Naive thymus-derived CD4-positive, alpha-beta T cell (primary cell): ENCODE data around the gene MPZL2. TPM values are rescaled to one million over a fixed set of nuclear protein-coding genes. Genes with fewer than 3 reads are reported as not detected.

ENCODE experiments used
- ATAC-seq: fragments of 150-1000 bp; cut with Tn5 transposase; 2 replicates; pipeline ENCODE4 v1.10.0; 2021; ENCODE audit warnings: mild to moderate bottlenecking, moderate library complexity
- CTCF ChIA-PET: fragments of 350-600 bp; sonication (Branson Sonifier 250); formaldehyde crosslinking; loops from one replicate; lab custom pipeline; 2021; ENCODE audit warnings: antibody characterized with exemption; lab: Charles Lee
- POLR2A ChIA-PET: fragments of 350-600 bp; sonication (Branson Sonifier 250); formaldehyde crosslinking; loops from one replicate; lab custom pipeline; 2021; ENCODE audit warnings: antibody characterized with exemption, inconsistent platforms; lab: Charles Lee
- DNase-seq, 9 donors: peaks; one replicate each; pipeline versions ENCODE4 v3.0.0 to v3.0.0-alpha.2; 2020 to 2022; ENCODE audit warnings: mixed read lengths in 1 of 9
- H3K27ac ChIP-seq: one replicate; pipeline ENCODE4 v1.7.0; 2013; ENCODE audit warnings: mild to moderate bottlenecking, low read depth, low read length, moderate library complexity
- H3K27me3 ChIP-seq, 2 donors: one replicate each; pipeline ENCODE4 v1.7.0; 2013; ENCODE audit warnings: low read length in 2 of 2, mild to moderate bottlenecking in 2 of 2, moderate library complexity in 2 of 2; ENCODE audit not compliant: control insufficient read depth in 2 of 2, insufficient read depth in 2 of 2
- H3K36me3 ChIP-seq, 3 experiments: 1 replicate in 2 of 3; 2 replicates in 1 of 3; pipeline ENCODE4 v1.7.0; 2013; ENCODE audit warnings: low read length in 3 of 3, mild to moderate bottlenecking in 3 of 3, moderate library complexity in 1 of 3; ENCODE audit not compliant: insufficient read depth in 3 of 3, control insufficient read depth in 2 of 3
- H3K4me1 ChIP-seq, 2 donors: one replicate each; pipeline ENCODE4 v1.7.0; 2013; ENCODE audit warnings: low read length in 2 of 2, mild to moderate bottlenecking in 2 of 2, moderate library complexity in 1 of 2; ENCODE audit not compliant: control insufficient read depth in 2 of 2, insufficient read depth in 2 of 2
- H3K4me3 ChIP-seq: 2 replicates; pipeline ENCODE4 v1.7.0; 2013; ENCODE audit warnings: mild to moderate bottlenecking, low read length
- H3K9me3 ChIP-seq, 3 experiments: 1 replicate in 2 of 3; 2 replicates in 1 of 3; pipeline ENCODE4 v1.7.0; 2013; ENCODE audit warnings: low read length in 3 of 3; ENCODE audit not compliant: control insufficient read depth in 2 of 3
- H3K27ac Mint-ChIP-seq, 9 donors: one replicate each; pipeline ENCODE4 v1.8.0; 2020 to 2022; ENCODE audit warnings: mixed read lengths in 9 of 9, mild to moderate bottlenecking in 8 of 9, moderate library complexity in 5 of 9, inconsistent platforms in 2 of 9
- H3K27me3 Mint-ChIP-seq, 5 donors: one replicate each; pipeline ENCODE4 v1.8.0; 2021 to 2022; ENCODE audit warnings: mixed read lengths in 5 of 5, mild to moderate bottlenecking in 1 of 5
- H3K36me3 Mint-ChIP-seq, 5 donors: one replicate each; pipeline ENCODE4 v1.8.0; 2020 to 2022; ENCODE audit warnings: mixed read lengths in 5 of 5, mild to moderate bottlenecking in 3 of 5, inconsistent platforms in 1 of 5
- H3K4me1 Mint-ChIP-seq, 7 donors: one replicate each; pipeline ENCODE4 v1.8.0; 2020 to 2022; ENCODE audit warnings: mixed read lengths in 7 of 7, mild to moderate bottlenecking in 3 of 7, inconsistent platforms in 1 of 7
- H3K4me3 Mint-ChIP-seq, 10 donors: one replicate each; pipeline ENCODE4 v1.8.0; 2020 to 2022; ENCODE audit warnings: mild to moderate bottlenecking in 10 of 10, mixed read lengths in 10 of 10, moderate library complexity in 6 of 10, inconsistent platforms in 2 of 10
- H3K9me3 Mint-ChIP-seq, 11 donors: one replicate each; pipeline ENCODE4 v1.8.0; 2020 to 2022; ENCODE audit warnings: mixed read lengths in 11 of 11, mild to moderate bottlenecking in 4 of 11, inconsistent platforms in 1 of 11, moderate library complexity in 1 of 11
- intact Hi-C, 2 donors: fragments of 100-400 bp; cut with micrococcal nuclease; formaldehyde crosslinking; loops; one replicate each; pipeline ENCODE4 v1.15.1; 2023
- polyA plus RNA-seq, 2 donors: library from polyadenylated mRNA; unstranded; fragments of 300-500 nt; fragmentation: Illumina TruSeq; gene quantifications; one replicate each; pipeline ENCODE4 v1.2.3, GENCODE V29; 2021
- total RNA-seq, 6 experiments: library from RNA in 5 of 6; stranded (reverse) in 5 of 6; gene quantifications; 1 replicate in 5 of 6; 2 replicates in 1 of 6; pipeline ENCODE4 v1.2.3 and lab custom pipeline; 2021 to 2026

Gene MPZL2
- total and polyA plus RNA-seq, 7 experiments from 2014 or later: 0.69 to 5.9 (median 1.5) TPM

DNA sequence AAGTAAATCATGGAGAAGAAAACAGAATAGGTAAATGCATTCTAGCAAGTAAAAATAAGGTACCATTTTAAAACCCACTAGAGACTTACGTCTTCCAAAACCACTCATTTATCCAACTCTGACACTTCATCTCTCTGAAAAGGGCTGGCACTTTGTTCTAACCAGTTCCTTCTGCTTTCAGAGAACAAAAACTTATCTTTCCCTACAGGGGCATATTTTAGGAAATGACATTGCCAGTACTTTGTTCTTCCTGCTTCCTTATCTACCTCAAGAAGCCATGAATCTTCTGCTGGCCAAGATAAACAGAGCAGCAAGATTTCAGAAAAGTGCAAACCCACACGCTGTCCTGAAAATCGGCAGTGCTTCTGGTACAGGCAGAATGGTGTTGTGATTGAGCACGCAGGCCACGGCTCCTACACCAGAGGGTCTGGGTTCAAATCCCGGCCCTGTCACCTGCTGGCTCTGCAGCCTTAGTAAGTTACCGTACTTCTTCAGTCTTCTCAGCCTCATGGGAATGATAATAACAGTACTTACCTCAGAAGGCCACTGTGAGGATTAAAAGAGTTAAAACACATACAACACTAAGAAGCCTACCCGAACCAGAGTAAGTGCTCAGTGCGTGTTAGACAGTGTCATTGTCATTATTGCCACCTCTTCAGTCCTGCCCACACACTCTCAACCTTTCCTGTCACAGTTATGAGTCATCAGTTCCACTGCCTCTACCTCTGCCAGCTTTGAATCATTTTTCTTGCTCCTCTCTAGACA, 22.9 kb downstream of the MPZL2 start:
- H3K4me1 ChIP-seq: peaks cover 33 to 50% of the 10 kb centered on the region in 2 donors
- H3K9me3 Mint-ChIP-seq: no peaks in the 10 kb centered on the region

GRCh38 chr11:118239509-118240205, 24.4 kb downstream of the MPZL2 start:
- peaks cover 48 to 72% (median 65%) of the 10 kb centered on the region in 7 donors for H3K4me1 Mint-ChIP-seq
- no peaks in the 10 kb centered on the region for H3K27me3 ChIP-seq
- H3K27ac ChIP-seq: no peak overlapping the region
- ChIA-PET CTCF (interaction anchor here (0.8 to 1.3 kb wide), 4 partner anchors 17 to 41 kb away, joined by 3 to 6 read pairs (median 4); no protein-coding TSS in a partner anchor), POLR2A (interaction anchor here (0.7 to 4.9 kb wide), 5 partner anchors 10 to 106 kb away, joined by 3 to 45 read pairs (median 4); partner anchors contain the start of genes JAML and MPZL3)
- H3K9me3 ChIP-seq: no peaks in the 10 kb centered on the region
- H3K27me3 Mint-ChIP-seq: no peaks in the 10 kb centered on the region
- DNase-seq: no peak
- peak overlapping the region in 8 of 9 donors; percentile 67 to 93 (median 80) for H3K27ac Mint-ChIP-seq
- peaks cover 0 to 13% (median 8%) of the 10 kb centered on the region in 3 experiments for H3K36me3 ChIP-seq
- no peaks in the 10 kb centered on the region for H3K9me3 Mint-ChIP-seq
- H3K4me3 Mint-ChIP-seq: peak overlapping the region in 9 of 10 donors; percentile 11 to 74 (median 51)
- ATAC-seq: no peak
- H3K4me1 ChIP-seq: peaks cover 33 to 45% of the 10 kb centered on the region in 2 donors
- peaks cover 3 to 33% (median 13%) of the 10 kb centered on the region in 5 donors for H3K36me3 Mint-ChIP-seq
- H3K4me3 ChIP-seq: peak overlapping the region; percentile 9
- intact Hi-C loops: loop anchor here in 1 of 2 donors (2.0 kb wide), 1 partner anchor 15 kb away; the partner anchor contains the start of gene JAML

More for the DNA sequence above, 22.9 kb downstream of the MPZL2 start:
- ATAC-seq: peak; percentile 91
- Histone ChIP-seq H3K27ac (peak overlapping the region; percentile 49), H3K4me3 (peak overlapping the region; percentile 8), H3K36me3 (peaks cover 0 to 8% (median 5%) of the 10 kb centered on the region in 3 experiments), H3K27me3 (no peaks in the 10 kb centered on the region), H3K9me3 (no peaks in the 10 kb centered on the region)
- peaks cover 54 to 76% (median 70%) of the 10 kb centered on the region in 7 donors for H3K4me1 Mint-ChIP-seq
- CTCF ChIA-PET: interaction anchor here (1.9 kb wide), 1 partner anchor 11 kb away, joined by 9 read pairs; no protein-coding TSS in a partner anchor
- peak overlapping the region; percentile 52 to 93 (median 83) for H3K27ac Mint-ChIP-seq
- POLR2A ChIA-PET: interaction anchor here (0.6 to 4.9 kb wide), 11 partner anchors 11 to 194 kb away, joined by 3 to 45 read pairs (median 4); partner anchors contain the start of genes JAML and MPZL3
- H3K36me3 Mint-ChIP-seq: peaks cover 4 to 28% (median 6%) of the 10 kb centered on the region in 5 donors
- peak in 4 of 9 donors; percentile 45 to 75 (median 53) for DNase-seq
- no peaks in the 10 kb centered on the region for H3K27me3 Mint-ChIP-seq
- intact Hi-C loops: loop anchor here (1.0 to 2.0 kb wide), 6 partner anchors 11 to 40 kb away; partner anchors contain the start of genes JAML (in 2 of the 2) and MPZL3 (in 2 of the 2)
- peak overlapping the region; percentile 27 to 74 (median 54) for H3K4me3 Mint-ChIP-seq

- Histone ChIP-seq H3K27me3 (no peaks in the 10 kb centered on the region), H3K4me3 (no peak overlapping the region), H3K36me3 (peaks cover 0 to 20% (median 8%) of the 10 kb centered on the region in 3 experiments), H3K4me1 (peaks cover 33 to 45% of the 10 kb centered on the region in 2 donors), H3K27ac (no peak overlapping the region), H3K9me3 (no peaks in the 10 kb centered on the region)
- ChIA-PET POLR2A (interaction anchor here (1.3 to 4.9 kb wide), 2 partner anchors 13 kb away, joined by 8 to 45 read pairs; partner anchors contain the start of genes JAML and MPZL3), CTCF (interaction anchor here (0.8 to 1.3 kb wide), 2 partner anchors 19 to 41 kb away, joined by 3 to 6 read pairs; no protein-coding TSS in a partner anchor)
- DNase-seq (no peak), ATAC-seq (no peak)
- intact Hi-C loops: no loop called here
- Mint-ChIP-seq H3K9me3 (no peaks in the 10 kb centered on the region), H3K36me3 (peaks cover 3 to 35% (median 20%) of the 10 kb centered on the region in 5 donors), H3K27me3 (no peaks in the 10 kb centered on the region), H3K4me1 (peaks cover 44 to 71% (median 57%) of the 10 kb centered on the region in 7 donors), H3K27ac (peak overlapping the region in 3 of 9 donors; percentile 48 to 65 (median 56)), H3K4me3 (peak overlapping the region in 4 of 10 donors; percentile 6 to 59 (median 20))
Measured at GRCh38 chr11:118238929-118239328, 25.2 kb downstream of the MPZL2 start.

GRCh38 chr11:118238421-118238820, 25.7 kb downstream of the MPZL2 start:
- ATAC-seq (no peak), DNase-seq (no peak)
- Histone ChIP-seq H3K4me3 (no peak overlapping the region), H3K36me3 (peaks cover 0 to 21% (median 8%) of the 10 kb centered on the region in 3 experiments), H3K4me1 (peaks cover 33 to 45% of the 10 kb centered on the region in 2 donors), H3K27me3 (no peaks in the 10 kb centered on the region), H3K9me3 (no peaks in the 10 kb centered on the region), H3K27ac (no peak overlapping the region)
- Mint-ChIP-seq H3K4me3 (peak overlapping the region in 3 of 10 donors; percentile 18 to 59 (median 21)), H3K4me1 (peaks cover 39 to 69% (median 53%) of the 10 kb centered on the region in 7 donors), H3K27me3 (no peaks in the 10 kb centered on the region), H3K27ac (peak overlapping the region in 3 of 9 donors; percentile 20 to 51 (median 48)), H3K36me3 (peaks cover 3 to 35% (median 20%) of the 10 kb centered on the region in 5 donors), H3K9me3 (no peaks in the 10 kb centered on the region)
- CTCF ChIA-PET: no interaction called here
- POLR2A ChIA-PET: interaction anchor here (4.9 kb wide), 1 partner anchor 13 kb away, joined by 45 read pairs; the partner anchor contains the start of gene JAML
- intact Hi-C loops: no loop called here

DNA sequence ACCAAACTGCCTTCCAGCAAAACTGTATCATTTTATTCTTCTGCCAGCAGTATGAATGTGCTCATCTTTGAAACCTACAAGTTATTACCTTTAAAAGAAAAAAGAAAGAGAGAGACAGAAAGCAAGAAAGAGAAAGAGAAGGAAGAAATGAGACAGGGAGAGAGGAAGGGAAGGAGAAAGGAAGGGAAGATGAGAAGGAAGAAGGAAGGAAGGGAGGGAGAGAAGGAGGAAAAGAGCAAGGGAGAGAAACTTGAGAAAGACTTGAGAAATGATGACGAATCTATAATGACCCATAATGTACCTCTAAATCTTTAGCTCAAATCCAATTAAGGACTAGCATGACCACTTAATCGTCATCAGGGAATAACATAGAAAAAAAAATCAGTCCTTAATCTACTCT, 27.9 kb downstream of the MPZL2 start:
- POLR2A ChIA-PET: interaction anchor here (0.6 to 1.7 kb wide), 3 partner anchors 9 to 440 kb away, joined by 3 to 6 read pairs (median 3); no protein-coding TSS in a partner anchor
- Histone ChIP-seq H3K9me3 (no peaks in the 10 kb centered on the region), H3K27ac (no peak overlapping the region), H3K4me3 (no peak overlapping the region), H3K36me3 (peaks cover 0 to 33% (median 14%) of the 10 kb centered on the region in 3 experiments), H3K27me3 (no peaks in the 10 kb centered on the region), H3K4me1 (peaks cover 24 to 35% of the 10 kb centered on the region in 2 donors)
- intact Hi-C loops: no loop called here
- peaks cover 3 to 42% (median 20%) of the 10 kb centered on the region in 5 donors for H3K36me3 Mint-ChIP-seq
- peak overlapping the region in 4 of 9 donors; percentile 16 to 86 (median 36) for H3K27ac Mint-ChIP-seq
- no peaks in the 10 kb centered on the region for H3K9me3 Mint-ChIP-seq
- peaks cover 16 to 46% (median 31%) of the 10 kb centered on the region in 7 donors for H3K4me1 Mint-ChIP-seq
- ATAC-seq (no peak), DNase-seq (no peak)
- no peak overlapping the region for H3K4me3 Mint-ChIP-seq
- H3K27me3 Mint-ChIP-seq: no peaks in the 10 kb centered on the region
- CTCF ChIA-PET: interaction anchor here (0.9 kb wide), 1 partner anchor 9 kb away, joined by 3 read pairs; no protein-coding TSS in a partner anchor
